Pancreas (tissue), 10 donors: ENCODE results near the gene GRIK3. TPM values are rescaled to one million over a fixed set of nuclear protein-coding genes. Genes with fewer than 3 reads are reported as not detected.
A peak's percentile ranks its signal among the peaks of the same experiment; 100 is the strongest.

ENCODE experiments used
- ATAC-seq, 4 donors: fragments of 200-7000 bp; cut with Tn5 transposase; one replicate each; pipeline versions ENCODE4 v1.8.0 to v1.9.1; 2020; ENCODE audit warnings: mild to moderate bottlenecking in 4 of 4, moderate library complexity in 4 of 4
- DNase-seq, 6 donors: peaks; one replicate each; pipeline ENCODE4 v3.0.0-alpha.2; 2020
- FAIRE-seq: peaks from 2 replicates; lab custom pipeline; 2012; peaks lifted over from hg19 to GRCh38; lab: Jason Lieb, UNC
- H3K27ac ChIP-seq, 4 donors: fragments of 200-600 bp; sonication (generic); 1 replicate in 3 of 4; 2 replicates in 1 of 4; pipeline versions ENCODE4 v1.5.0 to v1.8.0; 2020
- H3K27me3 ChIP-seq, 4 donors: fragments of 200-600 bp; one replicate each; pipeline ENCODE4 v1.8.0; 2021
- H3K36me3 ChIP-seq, 3 donors: fragments of 200-600 bp; sonication (generic) in 1 of 3; one replicate each; pipeline versions ENCODE4 v1.5.0 to v1.8.0; 2020 to 2021
- H3K4me1 ChIP-seq, 3 donors: fragments of 200-600 bp; one replicate each; pipeline ENCODE4 v1.8.0; 2021
- H3K4me3 ChIP-seq, 4 donors: fragments of 200-600 bp; sonication (generic) in 2 of 4; one replicate each; pipeline versions ENCODE4 v1.5.0 to v1.8.0; 2020 to 2021
- H3K9me3 ChIP-seq, 4 donors: fragments of 200-600 bp; one replicate each; pipeline ENCODE4 v1.8.0; 2021
- CTCF ChIP-seq, 4 donors: fragments of 200-600 bp; sonication (generic) in 3 of 4; IDR thresholded peaks; one replicate each; pipeline versions ENCODE4 v1.5.0 to v1.8.0; 2021; ENCODE audit warnings: antibody characterized with exemption in 4 of 4
- WGBS, 2 donors: extraction: QIAGEN DNeasy Blood & Tissue Kit; methylation state at CpG; one replicate each; pipeline ENCODE4 v1.1.7; 2013; 5-methylcytosine and 5-hydroxymethylcytosine counted together
- intact Hi-C, 3 donors: fragments of 100-400 bp; cut with DNase I; formaldehyde crosslinking; loops; one replicate each; pipeline versions ENCODE4 v1.11.1 to v1.14.2; 2022
- polyA plus RNA-seq, 2 donors: library from polyadenylated mRNA; stranded (reverse); fragments of 200-250 nt; gene quantifications; one replicate each; pipeline ENCODE4 v1.2.3, GENCODE V29; 2013
- total RNA-seq, 6 donors: library from RNA; stranded (reverse); fragmentation: NEBNext Ultra II Directional in 4 of 6; extraction: Animal tissue kit (Norgen Biotek cat#: 25700) in 4 of 6; gene quantifications; one replicate each; pipeline versions ENCODE4 v1.2.1 to v1.2.4, GENCODE V29; 2021 to 2023
- donor health status: healthy with polysubstance abuse.
- donor health status: DM: no; HTN: no; CAD: no; lungs with moderate emphysema.
- donor health status: DM: no; HTN: no; CAD: no.
- donor health status: control.
- donor health status: control.
- donor health status: Bipolar disorder and iron deficiency.
- donor health status: DM: yes; HTN: yes; CAD: no.
- donor health status: DM: no; HTN: no; CAD: no.
- donor health status: DM: no; HTN: no; CAD: no.
- donor health status: DM: yes; HTN: yes; CAD: no.

Gene GRIK3
- total and polyA plus RNA-seq, 8 donors: 0.08 to 0.47 (median 0.23) TPM

- Histone ChIP-seq H3K9me3 (no peaks in the 10 kb centered on the region), H3K4me3 (no peak overlapping the region), H3K36me3 (no peaks in the 10 kb centered on the region), H3K4me1 (no peaks in the 10 kb centered on the region), H3K27me3 (no peaks in the 10 kb centered on the region), H3K27ac (no peak overlapping the region)
- intact Hi-C loops: no loop called here
- TF ChIP-seq CTCF (IDR thresholded peaks at IDR 0.05): no peak
- ATAC-seq: no peak
- no peak for FAIRE-seq
- DNase-seq: no peak
- 68 to 71% methylated on average over 3 of the region's 3 CpGs for WGBS, 2 donors
These were observed 153.3 kb downstream of the GRIK3 start for GRCh38 chr1:36881068-36881405.

GRCh38 chr1:36880155-36881067 lies 153.9 kb downstream of the GRIK3 start:
- H3K27me3 ChIP-seq: no peaks in the 10 kb centered on the region
- no peaks in the 10 kb centered on the region for H3K36me3 ChIP-seq
- no peak overlapping the region for H3K27ac ChIP-seq
- WGBS, 2 donors: 71 to 79% methylated on average over 20 to 22 of the region's 22 CpGs
- H3K4me1 ChIP-seq: no peaks in the 10 kb centered on the region
- no peak for TF ChIP-seq CTCF (IDR thresholded peaks at IDR 0.05)
- no peak for FAIRE-seq
- ATAC-seq: no peak
- intact Hi-C loops: no loop called here
- H3K9me3 ChIP-seq: no peaks in the 10 kb centered on the region
- H3K4me3 ChIP-seq: no peak overlapping the region
- DNase-seq: peak in 1 of 6 donors; percentile 51

DNA sequence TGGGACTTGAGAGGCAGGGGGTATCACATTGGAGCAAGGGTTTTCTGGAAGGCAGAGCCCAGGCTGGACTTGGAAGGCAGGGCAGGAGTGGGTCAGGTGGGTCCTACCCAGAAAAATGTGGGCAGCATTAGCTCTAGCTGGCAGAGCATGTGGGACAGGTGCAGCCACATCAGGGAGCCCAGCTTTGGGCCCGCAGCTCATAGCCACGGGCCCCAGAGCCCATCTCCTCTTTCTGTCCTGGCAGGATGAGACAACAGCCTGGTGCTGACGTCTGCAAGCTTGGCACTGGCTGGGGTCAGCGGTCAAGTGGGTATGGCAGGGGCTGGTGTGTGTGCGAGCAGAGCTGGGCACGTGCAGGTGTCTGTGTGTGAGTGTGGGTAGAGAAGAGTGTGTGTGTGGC lies 154.7 kb downstream of the GRIK3 start:
- no peak for ATAC-seq
- intact Hi-C loops: no loop called here
- Histone ChIP-seq H3K9me3 (no peaks in the 10 kb centered on the region), H3K4me3 (no peak overlapping the region), H3K27me3 (no peaks in the 10 kb centered on the region), H3K36me3 (no peaks in the 10 kb centered on the region), H3K4me1 (no peaks in the 10 kb centered on the region), H3K27ac (no peak overlapping the region)
- no peak for TF ChIP-seq CTCF (IDR thresholded peaks at IDR 0.05)
- 66 to 76% methylated on average over 6 of the region's 6 CpGs for WGBS, 2 donors
- FAIRE-seq: no peak
- peak in 1 of 6 donors; percentile 30 for DNase-seq

DNA sequence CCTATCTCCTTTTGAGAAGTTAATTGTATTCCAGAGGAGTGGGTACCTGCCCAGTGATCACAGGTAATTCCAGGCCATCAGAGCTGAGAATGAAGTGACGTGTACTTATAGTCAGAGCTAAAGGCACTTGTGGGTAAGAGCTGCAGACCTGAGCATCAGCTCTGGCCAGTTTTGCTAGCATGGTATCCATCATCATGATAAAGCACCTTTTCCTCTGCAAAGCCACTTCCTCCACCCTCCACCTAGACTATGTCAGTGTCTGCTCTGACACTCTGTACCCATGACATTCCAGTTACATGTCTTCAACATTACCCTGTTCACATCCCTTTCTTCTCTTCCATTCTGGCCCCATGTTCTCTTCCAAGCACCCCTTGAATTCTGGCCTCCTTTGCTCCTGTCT lies 157.3 kb downstream of the GRIK3 start:
- intact Hi-C loops: no loop called here
- Histone ChIP-seq H3K27me3 (no peaks in the 10 kb centered on the region), H3K9me3 (no peaks in the 10 kb centered on the region), H3K36me3 (no peaks in the 10 kb centered on the region), H3K4me3 (no peak overlapping the region), H3K27ac (no peak overlapping the region), H3K4me1 (no peaks in the 10 kb centered on the region)
- ATAC-seq (no peak), FAIRE-seq (no peak), DNase-seq (peak in 1 of 6 donors; percentile 1)
- TF ChIP-seq CTCF (IDR thresholded peaks at IDR 0.05): no peak
- WGBS, 2 donors: 54 to 68% methylated on average over 1 of the region's 1 CpG
